Measurements from ENCODE around the gene SCMH1. TPM values are rescaled to one million over a fixed set of nuclear protein-coding genes. Genes with fewer than 3 reads are reported as not detected.
A peak's percentile ranks its signal among the peaks of the same experiment; 100 is the strongest.

SCMH1 gene
- total and polyA plus RNA-seq, 2 of the 4 experiments (the other 2 are of a cell fraction), result 9.0 to 19.4 TPM

DNA sequence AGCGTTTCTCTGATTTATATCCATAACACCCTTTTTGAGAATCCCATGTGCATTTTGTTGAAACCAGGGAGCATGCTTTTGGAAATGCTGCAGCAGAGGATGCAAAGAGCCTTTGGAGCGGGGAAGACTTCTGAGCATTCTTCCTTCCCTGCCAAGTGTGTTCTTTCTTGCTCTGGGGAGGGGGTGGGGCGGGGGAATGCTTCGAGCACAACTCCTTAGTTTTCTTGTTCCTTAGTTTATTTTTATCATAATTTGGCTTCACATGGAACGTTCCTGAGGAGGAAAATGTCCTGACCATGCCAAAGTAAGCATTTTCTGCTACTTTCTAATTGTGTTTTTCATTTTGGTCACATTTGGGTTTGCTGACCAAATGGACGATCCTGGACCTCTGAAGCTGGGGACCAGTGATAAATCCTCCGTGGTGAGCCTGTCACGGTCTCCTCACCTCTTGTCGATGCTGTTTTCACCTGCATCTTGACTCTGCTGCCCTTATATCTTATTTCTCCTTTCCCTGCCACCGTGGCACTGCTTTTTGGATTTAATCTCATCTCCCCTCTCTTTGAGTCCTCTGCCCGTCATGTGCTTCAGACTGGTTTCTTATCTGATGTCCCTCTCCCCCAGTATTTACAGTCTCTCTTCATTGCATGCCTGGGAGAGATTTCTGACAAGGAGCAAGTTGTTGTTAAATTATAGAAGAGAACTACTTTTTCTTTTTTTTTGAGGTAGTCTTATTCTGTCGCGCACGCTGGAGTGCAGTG is 260.2 kb downstream of the SCMH1 start:
- intact Hi-C loops (cut with micrococcal nuclease) (no loop called here), in situ Hi-C loops (cut with MboI; ENCODE audit: low sequenced_read_pairs) (no loop called here), dilution Hi-C loops (cut with HindIII; ENCODE audit: low sequenced_read_pairs, unreplicated experiment) (no loop called here)
- no peak overlapping the region for H3K4me3 ChIP-seq (ENCODE audit: insufficient read depth, low read depth, low read length)
- peak overlapping the region; percentile 77 for H3K14ac ChIP-seq (replicated peaks; ENCODE audit: low read depth, low read length)
- no TSS peak for BruUV-seq (replicated peaks)
- peak overlapping the region; percentile 70; the same call in 1 of the 2 replicates for H2AK5ac ChIP-seq (ENCODE audit: low read depth, low read length)
- H2BK120ac ChIP-seq (ENCODE audit: low read depth, low read length), result peak overlapping the region; percentile 63; the same call in 1 of the 2 replicates
- H3K23ac ChIP-seq (ENCODE audit: low read depth, low read length), result peak overlapping the region; percentile 83
- peak overlapping the region; percentile 45 to 66; a peak in 2 of 4 replicates for H4K8ac ChIP-seq (ENCODE audit: low read depth in 2 of 2, low read length in 2 of 2)
- peaks cover 19% of the 10 kb centered on the region for H3K9me1 ChIP-seq (ENCODE audit: insufficient read depth, low read length)
- H2BK15ac ChIP-seq (ENCODE audit: low read depth, low read length), result peak overlapping the region; percentile 89; the same call in 2 of the 3 replicates
- H3K56ac ChIP-seq (ENCODE audit: extremely low read depth, insufficient read depth, low read length), result peak overlapping the region; percentile 55; the same call in 1 of the 2 replicates
- WGBS, 2 experiments (ENCODE audit: extremely low coverage in 2 of 2, insufficient read length in 1 of 2), result 50% methylated on average over 4 of the region's 14 CpGs; no CpG with 5 or more reads in 1 of the 2 experiments
- peak overlapping the region; percentile 90 for H3K4me2 ChIP-seq (ENCODE audit: low read depth, low read length)
- no peak overlapping the region for H2AFZ ChIP-seq (replicated peaks; ENCODE audit: low read length, poor library complexity)
- peak overlapping the region; percentile 77 for H3K4ac ChIP-seq (ENCODE audit: low read depth, low read length)
- POLR2A ChIA-PET (ENCODE audit: unreplicated experiment), result no interaction called here
- H3K27ac ChIP-seq (ENCODE audit: insufficient read depth, low read length), result peak overlapping the region; percentile 61; the same call in 1 of the 2 replicates
- peaks cover 38% of the 10 kb centered on the region for H4K20me1 ChIP-seq (ENCODE audit: insufficient read depth, low read length)
- H2AK9ac ChIP-seq (replicated peaks; ENCODE audit: low read depth, low read length, poor library complexity), result peak overlapping the region; percentile 22
- H3K36me3 ChIP-seq (ENCODE audit: control insufficient read depth, insufficient read depth, low read length), result peaks cover 10% of the 10 kb centered on the region
- peaks cover 18 to 65% of the 10 kb centered on the region in 2 experiments for H3K79me1 ChIP-seq (ENCODE audit: low read depth in 1 of 2, low read length in 2 of 2)
- peaks cover 28% of the 10 kb centered on the region for H3K4me1 ChIP-seq (ENCODE audit: control insufficient read depth, insufficient read depth, low read length)
- CTCF ChIA-PET, result no interaction called here
- H3K9ac ChIP-seq (ENCODE audit: low read depth, low read length), result peak overlapping the region; percentile 5; the same call in 1 of the 2 replicates
- H4K5ac ChIP-seq (ENCODE audit: low read depth, low read length), result peak overlapping the region; percentile 39
- DNase-seq (no peak), ATAC-seq (ENCODE audit: low read depth) (no peak)
- 0 out of 2 replicates have a peak overlapping the region, but pooled peaks have one; percentile 25 for H4K91ac ChIP-seq (ENCODE audit: insufficient read depth, low read depth, low read length)
- H3K9me3 ChIP-seq (ENCODE audit: control insufficient read depth, insufficient read depth, low read length), result no peaks in the 10 kb centered on the region
- H3K18ac ChIP-seq (ENCODE audit: low read depth, low read length), result peak overlapping the region; percentile 19; the same call in 1 of the 2 replicates
- H2BK5ac ChIP-seq (ENCODE audit: low read depth, low read length, poor library complexity, severe bottlenecking), result peak overlapping the region; percentile 42
- H3K27me3 ChIP-seq (ENCODE audit: control insufficient read depth, insufficient read depth, low read length), result no peaks in the 10 kb centered on the region
- H2BK20ac ChIP-seq (ENCODE audit: low read depth, low read length), result peak overlapping the region; percentile 46; the same call in 1 of the 2 replicates
- TF ChIP-seq RFX5 (IDR thresholded peaks at IDR 0.05; ENCODE audit: low read depth, low read length) (no peak), CEBPB (IDR thresholded peaks at IDR 0.05; ENCODE audit: low read depth, low read length) (no peak), FOS (IDR thresholded peaks at IDR 0.05; ENCODE audit: low read depth, low read length) (no peak), RAD21 (IDR thresholded peaks at IDR 0.05; ENCODE audit: low read length) (no peak), CHD1 (IDR thresholded peaks at IDR 0.05; ENCODE audit: low read depth, low read length) (no peak), NFE2L2 (IDR thresholded peaks at IDR 0.05; ENCODE audit: low read depth, low read length) (no peak), USF2 (IDR thresholded peaks at IDR 0.05; ENCODE audit: low read depth, low read length) (no peak)
- TF ChIP-seq, protein P1, sequence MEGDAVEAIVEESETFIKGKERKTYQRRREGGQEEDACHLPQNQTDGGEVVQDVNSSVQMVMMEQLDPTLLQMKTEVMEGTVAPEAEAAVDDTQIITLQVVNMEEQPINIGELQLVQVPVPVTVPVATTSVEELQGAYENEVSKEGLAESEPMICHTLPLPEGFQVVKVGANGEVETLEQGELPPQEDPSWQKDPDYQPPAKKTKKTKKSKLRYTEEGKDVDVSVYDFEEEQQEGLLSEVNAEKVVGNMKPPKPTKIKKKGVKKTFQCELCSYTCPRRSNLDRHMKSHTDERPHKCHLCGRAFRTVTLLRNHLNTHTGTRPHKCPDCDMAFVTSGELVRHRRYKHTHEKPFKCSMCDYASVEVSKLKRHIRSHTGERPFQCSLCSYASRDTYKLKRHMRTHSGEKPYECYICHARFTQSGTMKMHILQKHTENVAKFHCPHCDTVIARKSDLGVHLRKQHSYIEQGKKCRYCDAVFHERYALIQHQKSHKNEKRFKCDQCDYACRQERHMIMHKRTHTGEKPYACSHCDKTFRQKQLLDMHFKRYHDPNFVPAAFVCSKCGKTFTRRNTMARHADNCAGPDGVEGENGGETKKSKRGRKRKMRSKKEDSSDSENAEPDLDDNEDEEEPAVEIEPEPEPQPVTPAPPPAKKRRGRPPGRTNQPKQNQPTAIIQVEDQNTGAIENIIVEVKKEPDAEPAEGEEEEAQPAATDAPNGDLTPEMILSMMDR (conservative IDR thresholded peaks at IDR 0.05; ENCODE audit: low read depth, low read length), result no peak

Data from IMR-90 (cell line).